Fibroblast of lung (primary cell): Measurements from ENCODE around the gene MPL. TPM values are rescaled to one million over a fixed set of nuclear protein-coding genes. Genes with fewer than 3 reads are reported as not detected.

Experiments
- DNase-seq, 2 donors: peaks; one replicate each; pipeline versions ENCODE4 v3.0.0 to v3.0.0-alpha.2; 2010; ENCODE audit warnings: low read depth in 2 of 2
- H2AFZ ChIP-seq: 2 replicates; pipeline ENCODE4 v1.5.1; 2012; ENCODE audit warnings: low read length, control low read depth, inconsistent platforms
- H3K27ac ChIP-seq: 2 replicates; pipeline ENCODE4 v1.5.1; 2011; ENCODE audit warnings: low read length, control low read depth; ENCODE audit not compliant: insufficient read depth
- H3K27me3 ChIP-seq: 2 replicates; pipeline ENCODE4 v1.5.1; 2011; ENCODE audit warnings: mild to moderate bottlenecking, low read length; ENCODE audit not compliant: control insufficient read depth, insufficient read depth
- H3K36me3 ChIP-seq: 2 replicates; pipeline ENCODE4 v1.5.1; 2011; ENCODE audit warnings: low read length; ENCODE audit not compliant: control insufficient read depth, insufficient read depth
- H3K4me1 ChIP-seq: 2 replicates; pipeline ENCODE4 v1.5.1; 2011; ENCODE audit warnings: low read length; ENCODE audit not compliant: control insufficient read depth, insufficient read depth; ENCODE audit errors: extremely low read depth
- H3K4me2 ChIP-seq: 2 replicates; pipeline ENCODE4 v1.5.1; 2011; ENCODE audit warnings: low read length, control low read depth; ENCODE audit not compliant: insufficient read depth; ENCODE audit errors: extremely low read depth
- H3K4me3 ChIP-seq, 4 experiments: fragments of 200-600 bp in 1 of 4; sonication (generic) in 1 of 4; replicated peaks in 1 of 4; 2 replicates each; pipeline ENCODE4 v1.5.1; 2011 to 2016; ENCODE audit warnings: low read length in 4 of 4, low read depth in 3 of 4, mild to moderate bottlenecking in 3 of 4, control low read depth in 2 of 4, inconsistent platforms in 1 of 4, mixed read lengths in 1 of 4; ENCODE audit not compliant: insufficient read depth in 1 of 4; ENCODE audit errors: control extremely low read depth in 1 of 4
- H3K79me2 ChIP-seq: 2 replicates; pipeline ENCODE4 v1.5.1; 2012; ENCODE audit warnings: mild to moderate bottlenecking, low read length, inconsistent platforms; ENCODE audit not compliant: control insufficient read depth, insufficient read depth
- H3K9ac ChIP-seq: 2 replicates; pipeline ENCODE4 v1.5.1; 2011; ENCODE audit warnings: mild to moderate bottlenecking, low read length, control low read depth; ENCODE audit not compliant: insufficient read depth
- H3K9me3 ChIP-seq: 2 replicates; pipeline ENCODE4 v1.5.1; 2012; ENCODE audit warnings: low read depth, low read length; ENCODE audit not compliant: control insufficient read depth, insufficient read depth
- H4K20me1 ChIP-seq: 2 replicates; pipeline ENCODE4 v1.5.1; 2011; ENCODE audit warnings: low read length; ENCODE audit not compliant: control insufficient read depth, insufficient read depth; ENCODE audit errors: extremely low read depth
- CTCF ChIP-seq, 2 donors: IDR thresholded peaks in 1 of 2; conservative IDR thresholded peaks in 1 of 2; 1 replicate in 1 of 2; 2 replicates in 1 of 2; pipeline ENCODE4 v1.5.1; 2011 to 2012; ENCODE audit warnings: low read length in 2 of 2, control low read depth in 1 of 2, inconsistent platforms in 1 of 2, low read depth in 1 of 2, mild to moderate bottlenecking in 1 of 2
- EZH2 ChIP-seq: IDR thresholded peaks from 2 replicates; pipeline ENCODE4 v1.5.1; 2012; ENCODE audit warnings: low read length, control low read depth, mild to moderate bottlenecking; ENCODE audit errors: missing control alignments
- polyA plus RNA-seq, 2 donors: library from polyadenylated mRNA; depleted of rRNA in 1 of 2; stranded (reverse) in 1 of 2; unstranded in 1 of 2; fragments of >200 nt; gene quantifications; 2 replicates each; pipeline ENCODE4 v1.2.1, GENCODE V29; 2011 to 2012; ENCODE audit warnings: missing spikeins in 1 of 2
- total RNA-seq: library from RNA; depleted of rRNA; stranded (reverse); fragments of >200 nt; gene quantifications from 2 replicates; pipeline ENCODE4 v1.2.1, GENCODE V29; 2014

MPL gene
- total and polyA plus RNA-seq, 2 donors (not counting 1 experiment from before 2014, with no cell fraction given), result not detected

- no peak overlapping the region for H3K4me2 ChIP-seq
- H3K27me3 ChIP-seq, result no peaks in the 10 kb centered on the region
- H3K27ac ChIP-seq, result no peak overlapping the region
- no peaks in the 10 kb centered on the region for H3K36me3 ChIP-seq
- no peak overlapping the region for H2AFZ ChIP-seq
- no peak overlapping the region for H3K4me3 ChIP-seq
- no peaks in the 10 kb centered on the region for H3K9me3 ChIP-seq
- no peaks in the 10 kb centered on the region for H3K79me2 ChIP-seq
- TF ChIP-seq EZH2, result no peak
- no peak for TF ChIP-seq CTCF (conservative IDR thresholded peaks at IDR 0.05 in 1 of 2, IDR thresholded peaks at IDR 0.05 in 1 of 2; ENCODE audit: low read depth in 1 of 2, low read length in 2 of 2)
- H4K20me1 ChIP-seq, result no peaks in the 10 kb centered on the region
- no peaks in the 10 kb centered on the region for H3K4me1 ChIP-seq
- H3K9ac ChIP-seq, result no peak overlapping the region
- no peak for DNase-seq
Measured at GRCh38 chr1:43304314-43304681, 33.3 kb upstream of the MPL start.

- Histone ChIP-seq H3K9ac (no peak overlapping the region), H3K9me3 (no peaks in the 10 kb centered on the region), H3K79me2 (no peaks in the 10 kb centered on the region), H3K36me3 (no peaks in the 10 kb centered on the region), H3K27ac (no peak overlapping the region), H3K27me3 (no peaks in the 10 kb centered on the region), H3K4me1 (no peaks in the 10 kb centered on the region), H3K4me3 (no peak overlapping the region), H4K20me1 (no peaks in the 10 kb centered on the region), H2AFZ (no peak overlapping the region), H3K4me2 (no peak overlapping the region)
- DNase-seq, result no peak
- no peak for TF ChIP-seq EZH2
- TF ChIP-seq CTCF (conservative IDR thresholded peaks at IDR 0.05 in 1 of 2, IDR thresholded peaks at IDR 0.05 in 1 of 2; ENCODE audit: low read depth in 1 of 2, low read length in 2 of 2), result no peak
Measured at GRCh38 chr1:43304771-43305300, 32.8 kb upstream of the MPL start.

- H3K9me3 ChIP-seq, result no peaks in the 10 kb centered on the region
- no peak overlapping the region for H2AFZ ChIP-seq
- H3K4me3 ChIP-seq, result no peak overlapping the region
- H3K4me2 ChIP-seq, result no peak overlapping the region
- no peak overlapping the region for H3K27ac ChIP-seq
- no peak for TF ChIP-seq EZH2
- TF ChIP-seq CTCF (conservative IDR thresholded peaks at IDR 0.05 in 1 of 2, IDR thresholded peaks at IDR 0.05 in 1 of 2; ENCODE audit: low read depth in 1 of 2, low read length in 2 of 2), result no peak
- H3K4me1 ChIP-seq, result no peaks in the 10 kb centered on the region
- DNase-seq, result no peak
- no peaks in the 10 kb centered on the region for H3K79me2 ChIP-seq
- no peaks in the 10 kb centered on the region for H3K36me3 ChIP-seq
- H3K27me3 ChIP-seq, result no peaks in the 10 kb centered on the region
- no peaks in the 10 kb centered on the region for H4K20me1 ChIP-seq
- no peak overlapping the region for H3K9ac ChIP-seq
Measured at GRCh38 chr1:43305461-43305860, 32.2 kb upstream of the MPL start.
